Fibroblast of upper back skin (primary cell): ENCODE data around the gene TENM3.

Experiments
- DNase-seq: peaks from one replicate; pipeline ENCODE4 v3.0.0-alpha.2; 2013

The TENM3 gene

DNA sequence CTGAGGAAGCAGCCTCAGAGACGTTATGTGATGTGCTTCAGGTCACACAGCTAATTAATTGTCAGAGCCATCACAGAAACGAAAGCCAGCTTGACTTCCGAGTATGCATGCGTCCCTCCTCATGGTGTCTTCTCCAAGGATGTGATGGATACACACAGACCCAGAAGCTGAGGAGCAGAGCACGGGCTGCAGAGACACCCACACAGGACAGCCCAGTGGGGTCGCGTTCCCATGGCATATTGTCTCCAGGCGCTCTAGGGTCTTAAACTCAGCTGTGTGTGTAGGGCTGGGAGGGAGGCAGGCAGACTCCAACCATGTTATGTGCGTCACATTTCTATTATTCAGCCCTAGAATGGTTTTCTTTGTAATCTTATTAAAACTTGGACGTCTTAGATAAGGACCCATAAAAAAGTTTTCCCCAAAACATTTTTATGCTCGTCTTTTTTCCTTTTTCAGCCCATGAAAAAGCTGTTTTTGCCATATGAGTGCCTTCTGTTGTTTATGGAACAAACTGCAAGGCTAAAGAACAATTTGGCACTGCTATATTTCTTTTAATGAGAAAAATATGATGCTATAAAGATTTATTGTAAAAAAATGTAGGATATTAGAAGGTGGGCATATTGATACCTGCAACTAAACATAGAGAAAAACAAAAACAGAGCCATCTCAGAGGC, 48.5 kb downstream of the TENM3 start:
- DNase-seq, result no peak

DNA sequence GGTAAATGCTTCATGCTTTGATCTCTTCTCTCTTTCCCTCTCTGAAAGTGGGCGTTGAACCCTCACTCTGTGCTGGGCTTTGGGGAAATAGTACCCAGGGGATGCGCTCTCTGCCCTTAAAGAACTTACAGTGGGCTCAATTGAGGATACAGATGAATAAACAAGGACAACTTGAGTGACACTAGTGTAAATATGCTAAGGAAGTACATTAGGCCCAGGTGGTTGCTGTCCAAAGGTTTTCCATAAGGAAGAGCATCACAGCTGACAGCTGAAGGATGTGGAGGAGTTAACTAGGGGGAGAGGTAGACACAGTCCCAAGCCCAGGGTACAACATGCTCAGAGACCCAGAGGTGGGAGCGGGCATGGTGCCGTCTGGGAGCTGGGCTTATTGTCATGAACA, 49.4 kb downstream of the TENM3 start:
- DNase-seq, result no peak

DNA sequence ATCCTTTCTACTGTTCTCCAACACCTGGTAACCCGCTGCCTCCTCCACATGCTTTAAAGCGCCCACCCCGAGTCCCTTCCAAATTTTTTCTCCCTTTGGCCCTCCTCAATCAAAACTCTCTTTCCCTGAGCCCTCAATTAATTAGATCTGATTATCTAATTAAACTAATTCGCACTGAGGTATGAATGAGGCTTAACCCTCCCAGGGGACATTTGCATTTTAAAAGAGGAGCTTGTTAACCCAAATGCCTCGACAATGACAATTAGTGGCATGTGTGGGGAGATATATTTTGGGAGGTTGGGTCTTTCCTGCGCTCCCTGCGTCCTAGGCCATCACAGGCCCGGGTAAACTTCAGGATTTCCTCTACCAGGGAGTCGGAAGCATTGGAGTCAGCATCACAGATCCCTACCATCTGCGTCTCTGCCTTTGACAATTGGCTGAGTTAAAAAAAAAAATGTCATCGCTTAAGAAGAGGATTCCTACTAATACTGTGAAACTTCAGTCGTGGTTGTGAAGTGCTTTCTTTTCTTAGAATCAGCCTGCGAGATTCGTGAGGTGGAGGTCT, 50.6 kb downstream of the TENM3 start:
- DNase-seq, result no peak

DNA sequence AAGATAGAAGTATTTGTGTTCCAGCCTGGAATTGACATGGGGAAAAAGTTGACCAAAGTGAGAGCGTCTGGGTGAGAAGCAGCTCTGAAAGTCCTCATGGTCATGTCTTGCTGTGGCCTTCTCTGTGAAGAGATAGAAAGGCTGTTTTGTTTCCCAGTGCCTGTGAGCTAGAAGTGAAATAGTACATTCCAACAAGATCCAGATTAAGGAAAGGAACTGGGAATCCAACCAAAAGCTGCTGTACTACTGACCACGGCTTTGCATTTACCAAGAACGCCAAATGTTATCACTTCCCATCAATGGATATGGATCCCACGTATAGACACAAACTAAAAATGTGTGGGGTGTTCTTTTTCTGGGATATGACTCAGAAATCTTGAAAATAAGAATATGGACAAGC, 51.2 kb downstream of the TENM3 start:
- peak; percentile 74 for DNase-seq

DNA sequence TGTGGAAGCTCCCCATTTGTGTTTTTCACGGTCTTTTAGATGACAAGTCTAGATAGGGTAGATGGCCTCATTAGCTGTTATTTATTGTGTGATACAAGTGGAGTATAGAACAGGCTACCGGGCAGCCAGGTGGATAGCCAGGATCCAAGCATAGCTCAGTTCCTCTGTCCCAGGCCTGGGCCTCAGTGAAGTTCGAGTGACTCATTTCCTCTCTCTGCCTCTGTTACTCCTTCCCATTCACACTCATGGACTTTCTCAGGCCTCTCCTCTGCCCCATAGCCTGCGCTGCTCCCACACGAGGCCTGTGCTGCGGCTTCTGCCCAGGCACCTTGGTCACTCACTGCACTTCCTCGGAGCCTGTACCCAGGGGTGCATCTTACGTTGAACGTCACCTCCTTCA, 54.5 kb downstream of the TENM3 start:
- DNase-seq, result peak; percentile 55

DNA sequence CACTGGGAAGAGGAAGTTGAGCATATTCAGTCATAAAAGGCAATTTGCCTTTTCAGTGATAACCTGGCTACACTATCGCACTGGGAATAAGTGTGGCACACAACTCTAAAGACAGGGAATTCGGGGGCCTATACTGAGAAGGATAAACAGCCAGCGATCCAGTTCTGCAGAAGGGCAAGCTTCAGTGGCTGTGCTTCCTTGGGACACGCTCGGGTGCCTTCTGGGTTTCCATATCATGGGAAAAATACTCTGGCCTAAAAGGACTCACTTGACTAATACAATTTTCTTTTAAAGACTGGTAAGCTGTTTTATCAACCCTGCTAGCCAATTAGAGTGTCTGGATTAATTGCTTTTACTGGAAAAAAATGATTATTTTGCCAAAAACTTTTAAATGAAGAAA, 58.5 kb downstream of the TENM3 start:
- no peak for DNase-seq

DNA sequence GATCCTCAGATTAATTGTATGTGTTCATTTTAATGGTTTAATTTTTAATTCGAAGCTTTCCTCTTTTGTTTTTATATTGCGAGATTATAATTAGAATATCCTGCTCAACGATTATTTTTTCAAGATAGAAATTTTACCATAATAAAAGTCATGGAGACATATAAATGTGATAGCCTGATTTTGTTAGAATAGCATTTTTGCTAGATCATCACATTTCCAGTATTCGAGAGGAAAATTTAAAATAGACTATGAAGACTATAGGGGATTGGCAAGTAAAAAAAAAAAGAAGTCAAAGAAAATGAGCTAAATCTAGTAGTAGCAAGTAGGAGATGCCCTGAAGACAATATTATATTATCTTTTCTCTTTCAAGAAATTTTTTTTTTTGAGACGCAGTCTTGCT, 60.6 kb downstream of the TENM3 start:
- no peak for DNase-seq

DNA sequence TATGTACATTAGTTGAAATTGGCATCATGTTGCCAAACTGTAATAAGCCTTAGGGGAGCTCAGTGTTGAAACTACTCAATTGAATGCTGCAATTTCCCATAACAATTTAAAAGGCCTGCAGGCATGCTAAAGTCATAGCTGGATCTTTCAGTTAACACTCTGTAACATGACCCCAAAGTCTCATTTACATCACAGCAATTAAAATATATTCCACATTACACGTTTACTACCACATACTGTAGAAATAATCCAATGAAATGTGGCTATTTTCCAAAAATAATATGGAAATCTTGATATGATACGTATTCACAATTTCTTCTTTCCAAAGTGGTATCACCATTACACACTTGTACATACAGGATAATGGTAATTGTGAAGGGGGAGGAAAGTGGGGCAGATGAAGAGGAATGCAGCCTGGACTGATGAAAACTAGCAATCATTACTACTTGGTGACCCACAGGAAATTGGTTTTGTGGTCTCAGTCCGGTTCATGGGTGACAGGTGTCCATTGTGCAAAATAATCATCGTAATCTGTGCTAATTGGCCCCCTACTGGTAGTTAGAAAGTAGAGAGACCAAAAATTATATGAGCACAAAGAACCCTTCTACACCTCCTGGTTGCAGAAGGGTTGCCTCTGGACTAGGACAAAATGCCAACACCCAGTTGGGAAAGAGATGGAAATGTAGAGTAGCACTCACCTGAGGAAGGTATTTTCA, 63.7 kb downstream of the TENM3 start:
- peak; percentile 40 for DNase-seq

DNA sequence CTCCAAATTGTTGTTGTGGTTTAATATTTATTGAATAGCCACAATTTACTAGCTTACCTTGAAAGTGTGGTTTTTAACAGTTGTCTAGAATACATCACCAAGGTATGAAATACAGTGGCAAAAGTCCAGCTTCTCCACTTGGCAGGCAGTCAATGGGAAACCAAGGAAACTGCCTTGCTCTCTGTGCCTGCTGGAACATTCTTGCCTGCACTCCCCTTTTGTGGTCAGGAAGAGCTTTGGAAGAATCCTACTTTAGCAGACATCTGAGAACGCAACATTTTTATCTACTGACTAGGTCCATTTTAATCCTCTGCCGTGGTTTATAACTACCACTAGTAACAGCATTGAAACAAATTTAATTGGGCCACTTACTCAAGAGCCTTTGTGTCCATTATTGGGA, 64.5 kb downstream of the TENM3 start:
- peak; percentile 99 for DNase-seq

DNA sequence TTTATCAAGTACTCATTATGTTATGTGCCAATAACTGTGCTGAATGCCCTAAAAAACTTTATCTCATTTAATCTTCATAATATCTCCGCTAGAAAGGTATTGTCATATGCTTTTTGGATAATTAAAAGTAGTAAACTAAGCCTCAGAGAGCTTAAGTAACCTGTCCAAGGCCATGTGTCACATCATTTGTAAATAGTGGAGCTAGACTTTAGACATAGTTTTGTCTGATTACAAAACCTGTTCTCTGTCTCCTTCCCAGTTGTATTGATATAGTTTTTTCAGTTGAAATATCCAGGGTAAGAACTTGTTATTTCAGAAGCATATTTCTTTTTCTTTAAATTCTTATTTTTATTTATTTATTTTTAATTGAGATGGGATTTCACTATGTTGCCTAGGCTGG, 66.7 kb downstream of the TENM3 start:
- no peak for DNase-seq

DNA sequence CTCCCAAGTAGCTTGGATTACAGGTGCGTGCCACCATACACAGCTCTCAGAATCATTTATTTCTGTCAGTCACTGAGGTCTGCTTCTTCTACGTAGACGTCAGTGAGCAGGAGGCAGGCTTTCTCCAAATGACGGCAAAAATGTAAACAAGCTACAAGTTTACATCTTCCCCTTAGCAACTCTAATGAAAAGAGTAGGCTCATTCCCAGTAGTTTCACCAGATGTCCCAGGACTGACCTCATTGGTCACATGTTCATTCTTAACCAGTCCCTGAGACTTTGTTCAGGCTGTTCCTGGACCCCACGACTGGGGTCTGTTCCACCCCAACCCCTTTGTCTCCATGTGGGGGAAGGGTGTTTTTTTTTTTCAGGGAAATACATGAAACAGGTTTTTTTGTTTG, 67.1 kb downstream of the TENM3 start:
- no peak for DNase-seq

DNA sequence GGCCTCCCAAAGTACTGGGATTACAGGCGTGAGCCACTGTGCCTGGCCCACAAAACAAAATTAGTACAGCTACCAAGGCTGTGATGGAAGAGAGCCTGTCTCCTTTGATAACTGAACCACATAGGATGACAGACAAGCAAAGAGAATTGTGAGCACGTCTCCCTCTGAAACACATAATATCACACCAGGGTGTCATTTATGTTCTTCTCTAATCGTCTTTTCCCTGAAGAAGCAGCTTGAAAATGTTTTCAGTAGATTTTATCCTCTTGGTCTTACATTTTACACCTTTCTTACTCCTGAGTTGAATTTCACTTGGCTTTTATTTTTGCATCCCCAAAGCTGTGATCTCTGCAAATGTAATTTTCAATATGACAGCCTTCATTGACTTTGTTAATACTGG, 67.8 kb downstream of the TENM3 start:
- DNase-seq, result no peak

DNA sequence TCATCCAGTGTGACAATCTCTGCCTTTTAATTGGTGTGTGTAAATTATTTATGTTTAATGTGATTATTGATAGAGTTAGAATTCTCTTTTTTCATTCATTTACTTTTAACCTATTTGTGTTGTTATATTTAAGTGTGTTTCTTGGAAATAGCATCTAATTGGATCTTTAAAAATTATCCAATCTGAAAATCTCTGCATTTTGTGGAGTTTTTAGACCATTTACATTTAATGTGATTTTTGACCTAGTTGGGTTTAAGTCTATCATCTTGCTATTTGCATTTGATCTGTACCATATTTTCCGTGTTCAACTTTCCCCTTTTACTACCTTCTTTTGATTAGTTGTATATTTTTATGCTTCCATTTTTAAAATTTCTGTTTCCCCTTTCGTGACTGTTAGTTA, 71.3 kb downstream of the TENM3 start:
- no peak for DNase-seq

DNA sequence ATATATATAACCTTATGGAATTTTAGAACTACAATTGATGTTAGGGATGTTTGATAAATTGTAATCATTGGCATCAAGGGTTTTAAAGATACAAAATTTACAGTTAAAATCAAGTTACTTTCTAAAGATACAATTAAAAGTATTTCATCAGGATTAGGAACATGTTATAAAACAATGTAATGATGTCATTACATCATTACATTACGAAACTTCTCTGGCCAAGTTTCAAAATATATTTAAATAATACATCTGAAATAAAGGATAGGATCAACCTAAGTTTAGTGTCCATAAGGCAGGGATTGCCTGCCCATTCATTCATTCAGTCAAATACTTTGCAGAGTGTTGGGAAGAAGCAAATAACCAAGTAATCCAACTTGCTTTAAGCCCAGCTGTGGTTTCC, 75.1 kb downstream of the TENM3 start:
- peak; percentile 44 for DNase-seq

DNA sequence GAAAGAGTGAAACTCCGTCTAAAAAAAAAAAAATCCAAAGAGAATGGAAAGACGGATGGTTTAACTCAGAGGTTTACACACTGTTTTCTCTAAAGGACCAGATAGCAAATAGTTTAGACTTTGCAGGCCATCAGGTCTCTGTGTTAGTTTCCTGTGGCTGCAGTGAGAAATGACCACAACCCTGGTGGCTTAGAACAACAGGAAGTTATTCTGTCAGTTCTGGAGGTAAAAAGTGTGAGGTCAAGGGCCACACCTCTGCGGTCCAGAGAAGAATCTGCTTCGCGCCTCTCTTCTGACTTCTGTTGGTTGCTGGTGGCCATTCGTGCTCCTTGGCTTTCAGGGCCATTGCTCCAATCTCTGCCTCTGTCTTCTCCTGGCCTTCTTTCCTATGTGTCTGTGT, 76.9 kb downstream of the TENM3 start:
- DNase-seq, result no peak

DNA sequence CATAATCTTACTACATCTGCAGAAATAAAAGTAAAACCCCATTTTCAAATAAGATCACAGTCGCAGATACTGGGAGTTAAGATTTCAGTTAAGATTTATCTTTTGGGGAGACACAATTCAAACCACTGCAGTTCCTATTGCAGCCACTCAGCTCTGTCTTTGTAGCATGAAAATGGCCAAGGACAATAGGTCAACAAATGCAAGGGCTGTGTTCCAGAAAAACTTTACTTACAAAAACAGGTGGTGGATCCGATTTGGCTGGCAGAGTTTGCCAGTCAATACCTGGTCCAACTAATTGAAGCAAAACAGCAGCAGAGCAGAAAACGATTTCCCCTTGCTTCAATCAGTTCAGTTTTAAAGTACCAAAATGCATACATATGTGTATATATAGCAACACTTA, 77.4 kb downstream of the TENM3 start:
- no peak for DNase-seq

DNA sequence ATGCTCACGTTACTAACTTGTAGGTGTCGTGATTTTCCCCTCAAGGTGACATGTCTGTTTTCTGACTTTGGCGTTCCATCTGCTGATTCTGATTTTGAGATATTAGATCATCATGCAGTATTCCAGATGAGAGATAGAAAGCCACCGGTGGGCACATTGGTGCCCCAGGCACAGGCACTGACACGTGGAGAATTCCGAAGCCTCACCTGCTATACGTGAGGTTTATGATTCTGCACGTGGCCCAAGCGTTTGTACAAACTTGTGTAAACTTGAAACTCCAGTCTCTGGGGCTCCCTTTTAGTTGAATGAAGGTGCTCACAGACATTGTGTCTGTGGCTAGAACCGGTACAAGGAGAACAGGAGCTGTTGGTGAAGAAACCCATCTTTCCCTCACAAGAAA, 81.1 kb downstream of the TENM3 start:
- no peak for DNase-seq

DNA sequence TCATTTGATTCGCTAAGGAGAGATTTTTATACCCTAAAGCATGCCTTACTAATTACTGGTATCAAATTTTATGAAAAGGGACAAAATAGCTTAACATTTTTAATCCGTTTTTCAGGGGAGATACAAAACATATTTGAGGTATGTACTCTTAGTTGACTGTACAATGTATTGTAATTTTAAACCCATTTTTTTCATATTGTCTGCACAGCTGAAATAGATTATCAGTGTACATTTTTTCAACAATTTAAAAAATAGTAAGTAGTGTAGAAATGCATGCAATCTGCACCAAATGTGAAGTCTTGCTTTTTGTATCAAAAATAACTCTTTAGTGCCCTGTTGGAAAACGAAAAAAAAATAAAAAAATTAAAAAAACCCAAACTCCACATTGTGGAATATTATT, 82.2 kb downstream of the TENM3 start:
- no peak for DNase-seq

DNA sequence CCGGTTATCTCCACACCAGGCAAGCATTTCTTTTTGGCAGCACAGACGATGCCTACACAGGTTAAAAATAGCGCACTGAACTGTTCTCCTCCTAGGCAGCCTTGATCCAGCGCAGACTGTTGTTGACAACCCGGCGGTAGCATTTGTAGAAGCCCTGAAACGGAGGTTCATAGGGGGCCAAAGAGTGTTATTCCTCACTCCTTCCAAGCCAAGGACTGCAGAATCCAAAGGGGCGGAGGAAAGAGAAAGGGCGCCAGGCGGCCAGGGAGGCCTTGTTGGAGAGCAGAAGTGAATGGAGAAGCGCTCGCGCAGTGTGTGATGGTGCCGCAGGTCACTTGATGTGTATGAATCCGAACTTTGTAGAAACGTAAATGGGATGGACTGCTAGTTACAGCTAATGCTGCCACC, 82.7 kb downstream of the TENM3 start:
- DNase-seq, result no peak

DNA sequence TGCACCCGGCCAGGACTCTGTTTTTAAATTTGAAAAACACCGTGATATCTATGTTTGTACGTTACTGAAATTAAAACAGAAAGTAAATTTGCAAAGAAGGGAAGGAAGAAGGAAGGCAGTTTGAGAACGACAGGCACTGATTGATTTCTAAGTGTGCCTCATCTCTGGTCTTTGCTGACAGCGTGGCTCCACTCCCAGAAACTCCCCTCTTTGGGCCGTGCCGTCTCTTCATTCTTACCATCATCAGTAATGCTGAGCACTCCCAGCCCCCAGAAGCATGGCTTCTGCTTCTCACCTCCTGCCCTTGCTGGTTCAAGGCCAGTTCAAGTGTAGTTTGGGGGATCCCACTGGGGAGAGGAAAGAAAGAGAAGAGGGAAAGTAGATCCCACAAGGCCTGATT, 85.3 kb downstream of the TENM3 start:
- no peak for DNase-seq

DNA sequence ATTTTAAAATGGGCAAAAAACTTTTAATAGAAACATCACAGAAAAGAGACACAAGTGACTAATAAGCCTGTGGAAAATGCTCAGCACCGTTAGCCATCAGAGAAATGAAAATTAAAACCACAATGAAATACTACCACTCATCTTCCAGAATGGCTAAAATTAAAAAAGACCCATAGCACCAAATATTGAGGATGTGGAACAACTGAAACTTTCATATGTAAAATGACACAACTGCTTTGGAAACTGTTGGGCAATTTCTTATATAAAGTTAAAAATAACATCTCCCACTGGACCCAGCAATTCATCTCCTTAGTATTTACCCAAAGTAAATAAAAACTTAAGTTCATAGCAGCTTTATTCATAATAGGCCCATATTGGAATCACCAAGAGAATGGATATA, 94.2 kb downstream of the TENM3 start:
- peak; percentile 28 for DNase-seq

DNA sequence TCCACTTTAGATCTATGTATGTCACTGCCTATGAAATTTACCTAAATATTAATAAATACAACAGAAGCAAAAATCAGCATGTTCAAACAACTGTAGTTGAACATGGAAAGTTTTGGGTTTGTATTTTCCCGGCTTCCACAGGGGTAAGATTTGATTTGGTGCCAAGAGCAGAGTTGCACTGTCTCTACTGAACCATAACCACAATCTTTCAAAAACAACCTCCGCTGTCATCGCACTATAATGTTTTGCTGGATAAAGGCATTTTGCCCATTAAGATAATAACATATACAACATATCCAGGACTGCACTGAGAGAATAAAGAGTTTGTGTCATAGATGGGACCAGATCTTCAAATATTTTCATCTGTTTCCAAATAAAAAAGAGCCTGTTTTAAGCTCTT, 94.9 kb downstream of the TENM3 start:
- DNase-seq, result peak; percentile 87

DNA sequence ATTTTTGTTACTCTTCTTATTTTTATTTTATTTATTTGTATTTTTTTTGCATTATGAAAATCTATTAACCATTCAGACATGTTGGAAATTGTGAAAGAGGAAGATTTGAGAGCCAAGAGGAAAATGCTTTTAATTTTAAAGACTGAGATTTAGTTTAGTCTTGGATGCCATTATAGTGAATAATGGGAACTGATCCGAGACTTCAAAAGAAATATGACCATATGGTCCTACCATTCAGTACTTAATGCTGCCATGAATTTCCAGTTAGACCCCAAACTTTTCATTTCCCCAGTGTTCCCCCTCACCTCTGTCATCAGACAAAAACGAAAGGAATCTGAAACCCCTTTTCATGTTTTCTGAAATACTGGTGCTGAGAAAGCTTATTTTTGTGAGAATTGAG, 95.5 kb downstream of the TENM3 start:
- peak; percentile 84 for DNase-seq

DNA sequence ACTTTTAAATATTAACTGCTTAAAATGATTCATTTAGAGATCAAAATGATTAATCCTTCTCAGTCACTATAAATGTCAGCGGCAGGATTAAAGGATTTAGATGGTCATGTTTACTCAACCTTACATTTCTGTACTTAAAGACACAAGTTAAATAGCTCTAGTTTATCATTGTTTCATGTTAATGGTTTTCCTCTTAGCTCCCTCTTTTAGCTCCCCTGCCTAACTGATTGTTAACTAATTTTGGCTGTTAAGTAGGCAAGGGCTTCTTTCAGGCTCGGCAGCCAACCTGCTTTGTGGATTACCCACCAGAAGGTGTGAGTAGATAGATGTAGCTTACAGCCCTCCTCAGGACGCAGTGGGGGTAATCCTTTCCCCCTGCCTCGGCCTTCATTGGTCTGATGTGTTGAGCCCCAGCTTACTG, 96.0 kb downstream of the TENM3 start:
- DNase-seq, result no peak

DNA sequence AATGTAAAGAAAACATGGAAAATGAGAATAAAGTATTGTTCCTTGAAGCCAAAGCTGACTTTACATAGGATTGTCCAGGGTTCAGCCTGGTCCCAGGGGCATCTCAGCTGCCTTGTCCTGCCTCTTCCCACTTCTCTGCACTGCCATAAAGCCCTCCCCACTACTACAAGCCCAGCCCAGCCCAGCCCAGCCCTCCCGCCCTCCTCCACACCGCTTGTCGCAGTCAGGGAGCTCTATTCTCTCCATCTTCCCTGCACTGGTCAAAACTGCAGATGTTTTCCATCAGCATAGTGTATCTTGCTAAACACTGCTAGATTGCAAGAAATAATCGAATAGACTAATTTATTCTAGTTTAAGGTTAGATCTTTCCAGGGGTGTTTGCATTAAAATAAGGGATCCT, 100.3 kb downstream of the TENM3 start:
- DNase-seq, result no peak
